ENCODE results near the gene KCNJ1.

Gene KCNJ1

DNA sequence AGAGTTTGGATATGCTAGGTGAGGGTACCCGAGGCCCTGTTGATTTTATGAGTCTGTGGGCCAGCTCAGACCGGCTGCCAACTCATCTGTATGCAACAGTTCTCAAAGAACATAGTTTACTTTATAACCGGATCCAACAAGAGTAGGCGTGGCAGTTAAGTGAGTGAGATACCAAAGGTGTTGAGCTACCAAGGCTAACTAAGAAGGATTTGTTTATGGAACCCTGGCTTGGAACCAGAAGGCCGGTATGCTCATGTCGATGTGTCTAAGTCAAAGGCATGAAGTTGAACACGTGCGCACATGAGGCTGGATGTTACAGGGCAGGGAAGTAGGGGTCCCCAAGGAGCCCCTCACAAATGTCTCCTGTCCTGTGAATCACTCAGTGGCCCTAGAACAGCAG, at the start of gene KCNJ1:
Gene KCNJ1, minus strand, starts transcription at position 20 of the 400 bp plus-strand sequence. CDS start 27,053 bp downstream, outside the sequence.
- no peak for DNase-seq

DNA sequence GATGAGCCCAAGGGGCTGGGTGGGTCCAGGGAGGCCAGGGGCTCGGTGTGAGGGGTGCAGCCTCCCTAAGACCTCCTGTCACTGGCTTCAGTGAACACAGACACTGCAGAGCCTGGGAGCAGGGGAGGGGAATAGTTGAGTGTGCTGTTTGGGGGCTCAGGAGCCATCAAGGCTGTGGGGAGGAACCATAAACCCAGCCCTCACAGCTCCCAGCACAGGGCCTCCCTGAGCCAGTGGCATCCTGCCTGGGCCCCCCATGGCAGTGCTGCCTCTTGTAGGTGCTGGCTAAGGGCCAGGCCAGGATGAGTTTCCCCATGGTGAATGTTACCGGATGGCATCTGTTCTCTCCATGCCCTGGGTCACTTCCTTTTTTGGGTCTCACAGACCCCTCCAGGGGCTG, 49.6 kb upstream of the KCNJ1 start:
- no peak for DNase-seq

DNA sequence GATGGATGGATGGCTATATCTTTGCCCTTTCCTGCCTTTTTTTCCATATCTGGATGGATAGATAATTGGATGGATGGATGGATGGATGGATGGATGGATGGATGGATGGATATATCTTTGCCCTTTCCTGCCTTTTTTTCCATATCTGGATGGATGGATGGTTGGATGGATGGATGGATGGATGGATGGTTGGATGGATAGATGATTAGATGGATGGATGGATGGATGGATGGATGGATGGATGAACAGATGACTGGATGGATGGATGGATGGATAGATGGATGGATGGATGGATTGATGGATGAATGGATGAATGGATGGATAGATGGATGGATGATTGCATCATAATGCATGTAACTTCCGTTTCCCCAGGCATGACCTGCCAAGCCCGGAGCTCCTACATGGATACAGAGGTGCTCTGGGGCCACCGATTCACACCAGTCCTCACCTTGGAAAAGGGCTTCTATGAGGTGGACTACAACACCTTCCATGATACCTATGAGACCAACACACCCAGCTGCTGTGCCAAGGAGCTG, 49.0 kb upstream of the KCNJ1 start:
- DNase-seq, result no peak

DNA sequence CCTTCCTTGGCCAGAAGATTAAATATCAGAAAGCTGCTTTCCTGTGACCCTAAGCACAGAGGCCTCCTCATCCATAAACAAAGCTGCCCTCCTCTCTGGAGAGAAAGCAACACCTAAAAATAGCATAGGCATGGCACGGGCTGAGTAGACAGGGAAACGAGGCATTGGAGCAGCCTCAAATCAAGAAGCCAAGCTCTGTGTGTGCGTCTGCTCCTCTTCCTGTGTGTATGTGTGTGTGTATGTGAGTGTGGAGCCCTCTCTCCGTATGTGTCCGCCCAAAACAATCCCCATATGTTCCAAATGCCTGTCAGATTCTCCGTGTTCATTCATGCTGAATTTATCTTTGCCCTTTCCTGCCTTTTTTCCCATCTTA, 48.0 kb upstream of the KCNJ1 start:
- no peak for DNase-seq

- DNase-seq, result no peak
Measured at GRCh38 chr11:128914216-128915148, 47.4 kb upstream of the KCNJ1 start.

- DNase-seq, result peak in 1 of 2 experiments; percentile 42
Measured at GRCh38 chr11:128913806-128914205, 46.7 kb upstream of the KCNJ1 start.

DNA sequence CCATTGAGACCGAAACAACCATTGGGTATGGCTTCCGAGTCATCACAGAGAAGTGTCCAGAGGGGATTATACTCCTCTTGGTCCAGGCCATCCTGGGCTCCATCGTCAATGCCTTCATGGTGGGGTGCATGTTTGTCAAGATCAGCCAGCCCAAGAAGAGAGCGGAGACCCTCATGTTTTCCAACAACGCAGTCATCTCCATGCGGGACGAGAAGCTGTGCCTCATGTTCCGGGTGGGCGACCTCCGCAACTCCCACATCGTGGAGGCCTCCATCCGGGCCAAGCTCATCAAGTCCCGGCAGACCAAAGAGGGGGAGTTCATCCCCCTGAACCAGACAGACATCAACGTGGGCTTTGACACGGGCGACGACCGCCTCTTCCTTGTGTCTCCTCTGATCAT, 44.6 kb upstream of the KCNJ1 start:
- no peak for DNase-seq

GRCh38 chr11:128911239-128911638, 44.1 kb upstream of the KCNJ1 start:
- DNase-seq, result no peak

GRCh38 chr11:128910576-128910975, 43.5 kb upstream of the KCNJ1 start:
- DNase-seq, result no peak

- DNase-seq, result no peak
Measured at GRCh38 chr11:128909438-128910125, 42.5 kb upstream of the KCNJ1 start.

GRCh38 chr11:128908391-128909246, 41.5 kb upstream of the KCNJ1 start:
- no peak for DNase-seq

- DNase-seq, result no peak
Measured at GRCh38 chr11:128907585-128907984, 40.5 kb upstream of the KCNJ1 start.

DNA sequence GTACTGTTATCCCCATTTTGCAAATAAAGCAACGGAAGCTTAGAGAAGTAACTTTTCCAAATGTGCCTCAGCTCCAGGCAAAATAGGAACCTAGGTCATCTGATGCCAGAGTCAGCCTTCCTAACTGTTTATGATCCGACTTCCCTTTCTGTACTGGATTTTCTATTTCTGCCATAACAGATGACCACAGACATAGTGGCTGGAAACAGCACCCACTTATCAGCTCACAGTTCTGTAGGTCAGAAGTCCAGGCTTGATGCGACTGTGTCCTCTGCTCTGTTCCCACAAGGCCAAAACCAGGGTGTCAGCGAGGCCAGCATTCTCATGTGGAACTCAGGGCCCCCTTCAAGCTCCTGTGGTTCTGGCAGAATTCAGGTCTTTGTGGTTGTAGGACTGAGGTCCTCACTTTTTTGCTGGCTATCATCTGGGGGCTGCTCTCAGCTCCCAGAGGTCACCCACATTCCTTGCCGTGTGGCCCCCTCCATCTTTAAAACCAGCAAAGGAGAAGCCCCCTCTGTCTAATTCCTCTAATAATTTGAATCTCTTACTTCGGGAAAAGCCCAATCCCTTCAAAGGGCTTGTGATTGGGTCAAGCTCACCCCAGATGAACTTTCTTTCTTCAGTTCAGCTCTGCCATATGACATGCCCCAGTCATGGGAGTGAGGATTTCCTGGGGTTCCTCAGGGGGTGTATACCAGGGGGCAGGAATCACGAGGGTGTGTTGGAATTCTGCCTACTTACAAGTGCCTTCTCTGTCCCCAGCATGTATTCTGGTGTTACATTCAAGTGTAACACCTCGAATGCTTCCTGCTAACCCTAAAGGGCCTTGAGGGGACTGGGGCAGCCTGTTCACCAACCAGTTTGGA, 39.3 kb upstream of the KCNJ1 start:
- DNase-seq, result no peak

- DNase-seq, result no peak
Measured at GRCh38 chr11:128905345-128906184, 38.5 kb upstream of the KCNJ1 start.

GRCh38 chr11:128904656-128905344, 37.7 kb upstream of the KCNJ1 start:
- DNase-seq, result no peak

- no peak for DNase-seq
Measured at GRCh38 chr11:128904303-128904655, 37.2 kb upstream of the KCNJ1 start.

DNA sequence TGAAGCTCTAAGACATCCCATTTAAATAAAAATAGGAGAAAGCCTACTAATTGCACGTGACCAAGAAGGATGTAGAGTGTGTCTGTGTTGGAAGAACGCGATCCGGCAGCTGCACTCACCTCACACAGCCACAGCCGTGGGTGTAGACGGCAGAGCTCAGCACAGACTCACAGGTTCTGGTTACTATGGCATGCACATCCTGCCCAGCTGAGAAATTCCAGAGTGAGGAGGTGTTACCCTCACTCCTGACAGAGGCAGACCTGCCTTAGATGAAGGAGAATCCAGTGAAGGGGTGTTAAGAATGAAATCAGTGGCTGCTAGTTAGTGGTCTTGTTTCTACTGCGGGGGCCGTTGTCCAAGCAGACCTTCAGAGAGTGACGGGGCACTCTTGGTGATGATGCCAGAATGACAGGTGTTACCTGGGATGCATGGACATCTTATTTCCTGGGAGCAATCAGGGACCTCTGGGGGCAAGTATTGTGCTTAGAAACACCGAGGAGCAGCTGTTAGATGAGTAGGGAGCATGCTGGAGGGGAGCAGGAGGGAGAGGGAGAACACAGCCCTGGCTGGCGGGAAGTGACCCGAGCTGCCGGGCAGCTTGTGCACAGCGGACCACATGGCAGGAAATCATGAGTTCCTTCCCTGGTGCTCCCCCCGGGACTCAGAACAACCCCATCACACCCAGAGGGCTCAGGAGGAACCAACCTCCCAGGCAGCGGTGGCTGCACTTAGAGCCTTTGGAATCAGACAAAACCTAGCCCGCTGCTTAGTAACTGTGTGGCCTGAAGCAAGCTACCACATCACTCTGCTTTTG, 36.4 kb upstream of the KCNJ1 start:
- no peak for DNase-seq

GRCh38 chr11:128902515-128903066, 35.5 kb upstream of the KCNJ1 start:
- no peak for DNase-seq
